Gastroesophageal sphincter (tissue), 4 donors: ENCODE data around the gene MYL10. TPM values are rescaled to one million over a fixed set of nuclear protein-coding genes. Genes with fewer than 3 reads are reported as not detected.

Source experiments
- ATAC-seq: fragments of 150-250 bp; one replicate; pipeline ENCODE4 v1.9.1; 2016; ENCODE audit warnings: mild to moderate bottlenecking, moderate library complexity
- H3K27ac ChIP-seq, 4 donors: fragments of 200-600 bp; sonication (generic) in 3 of 4; 1 replicate in 3 of 4; 2 replicates in 1 of 4; pipeline ENCODE4 v1.5.1; 2016 to 2019
- H3K27me3 ChIP-seq: fragments of 200-600 bp; sonication (generic); one replicate; pipeline ENCODE4 v1.5.1; 2019
- H3K36me3 ChIP-seq, 2 donors: fragments of 200-600 bp; sonication (generic); one replicate each; pipeline ENCODE4 v1.5.1; 2019; ENCODE audit warnings: control low read depth in 1 of 2
- H3K4me1 ChIP-seq, 3 donors: fragments of 200-600 bp; sonication (generic); 1 replicate in 2 of 3; 2 replicates in 1 of 3; pipeline ENCODE4 v1.5.1; 2016 to 2019; ENCODE audit warnings: control low read depth in 2 of 3
- H3K4me3 ChIP-seq, 2 donors: fragments of 200-600 bp; sonication (generic); one replicate each; pipeline ENCODE4 v1.5.1; 2019; ENCODE audit warnings: mild to moderate bottlenecking in 1 of 2, moderate library complexity in 1 of 2
- H3K9me3 ChIP-seq, 3 donors: fragments of 200-600 bp; sonication (generic); one replicate each; pipeline ENCODE4 v1.5.1; 2017 to 2019; ENCODE audit warnings: control low read depth in 2 of 3
- EP300 ChIP-seq: sonication (generic); formaldehyde crosslinking; IDR thresholded peaks from one replicate; pipeline ENCODE4 v1.6.1; 2017; ENCODE audit warnings: antibody characterized with exemption, mild to moderate bottlenecking
- POLR2A ChIP-seq, 2 donors: fragments of 450-650 bp; IDR thresholded peaks; one replicate each; pipeline ENCODE4 v1.6.1; 2017; ENCODE audit warnings: antibody characterized with exemption in 2 of 2, mild to moderate bottlenecking in 2 of 2, moderate library complexity in 1 of 2
- POLR2AphosphoS5 ChIP-seq: sonication (generic); formaldehyde crosslinking; IDR thresholded peaks from one replicate; pipeline ENCODE4 v1.6.1; 2017; ENCODE audit warnings: antibody characterized with exemption
- WGBS, 2 donors: methylation state at CpG; one replicate each; pipeline ENCODE4 v1.1.5; 2018; ENCODE audit warnings: low coverage in 1 of 2; 5-methylcytosine and 5-hydroxymethylcytosine counted together
- total RNA-seq, 4 donors: library from RNA; depleted of rRNA; stranded (reverse); fragments of >200 nt; gene quantifications; one replicate each; pipeline ENCODE4 v1.1.0, GENCODE V29; 2016
- TF ChIP-seq, protein P1 (sequence below), 4 experiments: fragments of 200-600 bp in 2 of 4; fragments of 450-650 bp in 2 of 4; sonication (generic) in 1 of 4; IDR thresholded peaks; one replicate each; pipeline ENCODE4 v1.5.1; 2017 to 2019; ENCODE audit warnings: antibody characterized with exemption in 4 of 4, mild to moderate bottlenecking in 2 of 4, moderate library complexity in 2 of 4

MYL10 gene
- total RNA-seq, 4 donors from 2014 or later = not detected

DNA sequence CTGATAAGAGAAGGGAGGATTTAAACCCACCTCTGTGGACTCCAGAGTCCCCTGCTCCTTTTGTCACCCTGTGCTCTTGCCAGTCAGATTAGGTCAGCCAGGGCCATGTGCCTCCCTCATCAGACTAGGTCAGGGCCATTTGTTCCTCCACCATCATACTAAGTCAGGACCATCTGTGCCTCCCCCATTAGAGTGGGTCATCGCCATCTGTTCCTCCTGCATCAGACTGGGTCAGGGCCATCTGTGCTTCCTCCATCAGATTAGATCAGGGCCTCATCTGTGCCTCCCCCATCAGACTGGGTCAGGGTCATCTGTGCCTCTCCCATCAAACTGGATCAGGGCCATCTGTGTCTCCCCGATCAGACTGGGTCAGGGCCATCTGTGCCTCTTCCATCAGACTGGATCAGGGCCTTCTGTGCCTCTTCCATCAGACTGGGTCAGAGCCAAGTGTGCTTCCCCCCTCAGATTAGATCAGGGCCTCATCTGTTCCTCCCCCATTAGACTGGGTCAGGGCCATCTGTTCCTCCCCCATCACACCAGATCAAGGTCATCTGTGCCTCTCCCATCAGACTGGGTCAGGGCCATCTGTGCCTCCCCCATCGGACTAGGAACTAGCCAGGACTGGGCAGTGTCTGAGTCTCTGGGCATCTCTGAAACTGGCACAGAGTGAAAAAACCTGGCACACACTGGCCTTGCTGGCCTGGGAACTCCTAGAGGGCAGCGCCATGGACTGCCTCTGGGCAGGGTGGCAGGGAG, 11.5 kb downstream of the MYL10 start:
- Histone ChIP-seq H3K27me3 (peaks cover 34% of the 10 kb centered on the region), H3K27ac (no peak overlapping the region), H3K36me3 (no peaks in the 10 kb centered on the region), H3K4me3 (no peak overlapping the region), H3K4me1 (no peaks in the 10 kb centered on the region), H3K9me3 (no peaks in the 10 kb centered on the region)
- no peak for ATAC-seq
- TF ChIP-seq POLR2A (IDR thresholded peaks at IDR 0.05) (no peak), EP300 (no peak), POLR2AphosphoS5 (no peak)
- TF ChIP-seq, protein P1, sequence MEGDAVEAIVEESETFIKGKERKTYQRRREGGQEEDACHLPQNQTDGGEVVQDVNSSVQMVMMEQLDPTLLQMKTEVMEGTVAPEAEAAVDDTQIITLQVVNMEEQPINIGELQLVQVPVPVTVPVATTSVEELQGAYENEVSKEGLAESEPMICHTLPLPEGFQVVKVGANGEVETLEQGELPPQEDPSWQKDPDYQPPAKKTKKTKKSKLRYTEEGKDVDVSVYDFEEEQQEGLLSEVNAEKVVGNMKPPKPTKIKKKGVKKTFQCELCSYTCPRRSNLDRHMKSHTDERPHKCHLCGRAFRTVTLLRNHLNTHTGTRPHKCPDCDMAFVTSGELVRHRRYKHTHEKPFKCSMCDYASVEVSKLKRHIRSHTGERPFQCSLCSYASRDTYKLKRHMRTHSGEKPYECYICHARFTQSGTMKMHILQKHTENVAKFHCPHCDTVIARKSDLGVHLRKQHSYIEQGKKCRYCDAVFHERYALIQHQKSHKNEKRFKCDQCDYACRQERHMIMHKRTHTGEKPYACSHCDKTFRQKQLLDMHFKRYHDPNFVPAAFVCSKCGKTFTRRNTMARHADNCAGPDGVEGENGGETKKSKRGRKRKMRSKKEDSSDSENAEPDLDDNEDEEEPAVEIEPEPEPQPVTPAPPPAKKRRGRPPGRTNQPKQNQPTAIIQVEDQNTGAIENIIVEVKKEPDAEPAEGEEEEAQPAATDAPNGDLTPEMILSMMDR (IDR thresholded peaks at IDR 0.05) = no peak
- 100% methylated on average over 1 of the region's 4 CpGs; no CpG with 5 or more reads in 1 of the 2 donors for WGBS, 2 donors

DNA sequence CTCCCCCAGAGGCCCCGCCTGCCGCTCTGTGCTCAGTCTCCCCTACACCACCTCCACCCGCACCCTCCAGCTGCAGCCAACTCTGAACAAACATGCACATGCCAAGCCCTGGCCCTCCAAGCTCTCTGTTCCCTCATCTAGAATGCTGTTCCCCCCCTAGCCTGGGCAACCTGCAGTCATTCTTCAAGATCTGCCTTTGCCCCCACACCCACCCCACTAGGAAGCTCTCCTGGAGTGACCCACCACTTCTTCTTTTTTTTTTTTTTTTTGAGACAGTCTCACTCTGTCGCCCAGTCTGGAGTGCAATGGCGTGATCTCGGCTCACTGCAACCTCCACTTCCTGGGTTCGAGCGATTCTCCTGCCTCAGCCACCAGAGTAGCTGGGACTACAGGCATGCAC, 13.7 kb downstream of the MYL10 start:
- 79% methylated on average over 5 of the region's 8 CpGs; no CpG with 5 or more reads in 1 of the 2 donors for WGBS, 2 donors
- TF ChIP-seq, protein P1 (IDR thresholded peaks at IDR 0.05) = no peak
- no peak for TF ChIP-seq POLR2AphosphoS5
- Histone ChIP-seq H3K4me3 (no peak overlapping the region), H3K9me3 (no peaks in the 10 kb centered on the region), H3K27ac (no peak overlapping the region), H3K4me1 (no peaks in the 10 kb centered on the region), H3K36me3 (no peaks in the 10 kb centered on the region), H3K27me3 (peaks cover 24% of the 10 kb centered on the region)
- no peak for ATAC-seq

DNA sequence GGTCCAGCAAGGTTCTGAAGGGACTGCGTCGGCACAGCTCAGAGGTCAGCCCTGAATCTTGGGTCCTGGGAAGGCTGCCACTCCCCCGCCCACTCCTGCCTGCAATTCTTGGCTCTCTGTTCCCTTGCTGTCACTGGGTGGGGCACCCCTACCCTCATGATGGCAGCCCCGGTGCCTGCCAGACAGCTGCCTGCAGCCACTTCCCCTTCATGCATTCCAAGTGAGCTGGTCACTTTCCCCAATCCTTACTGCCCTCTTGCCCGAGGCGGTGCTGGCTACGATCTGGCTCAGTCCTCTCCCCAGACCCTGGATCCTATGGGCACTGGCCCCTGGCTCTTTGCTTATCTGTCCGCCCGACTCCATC, 14.2 kb downstream of the MYL10 start:
- 60 to 73% methylated on average over 1 to 5 of the region's 9 CpGs for WGBS, 2 donors
- Histone ChIP-seq H3K36me3 (no peaks in the 10 kb centered on the region), H3K9me3 (no peaks in the 10 kb centered on the region), H3K27me3 (peaks cover 24% of the 10 kb centered on the region), H3K27ac (no peak overlapping the region), H3K4me1 (no peaks in the 10 kb centered on the region), H3K4me3 (no peak overlapping the region)
- ATAC-seq = peak; percentile 34
- no peak for TF ChIP-seq POLR2AphosphoS5
- TF ChIP-seq, protein P1 (IDR thresholded peaks at IDR 0.05) = no peak
- no peak for TF ChIP-seq POLR2A (IDR thresholded peaks at IDR 0.05)
- no peak for TF ChIP-seq EP300

DNA sequence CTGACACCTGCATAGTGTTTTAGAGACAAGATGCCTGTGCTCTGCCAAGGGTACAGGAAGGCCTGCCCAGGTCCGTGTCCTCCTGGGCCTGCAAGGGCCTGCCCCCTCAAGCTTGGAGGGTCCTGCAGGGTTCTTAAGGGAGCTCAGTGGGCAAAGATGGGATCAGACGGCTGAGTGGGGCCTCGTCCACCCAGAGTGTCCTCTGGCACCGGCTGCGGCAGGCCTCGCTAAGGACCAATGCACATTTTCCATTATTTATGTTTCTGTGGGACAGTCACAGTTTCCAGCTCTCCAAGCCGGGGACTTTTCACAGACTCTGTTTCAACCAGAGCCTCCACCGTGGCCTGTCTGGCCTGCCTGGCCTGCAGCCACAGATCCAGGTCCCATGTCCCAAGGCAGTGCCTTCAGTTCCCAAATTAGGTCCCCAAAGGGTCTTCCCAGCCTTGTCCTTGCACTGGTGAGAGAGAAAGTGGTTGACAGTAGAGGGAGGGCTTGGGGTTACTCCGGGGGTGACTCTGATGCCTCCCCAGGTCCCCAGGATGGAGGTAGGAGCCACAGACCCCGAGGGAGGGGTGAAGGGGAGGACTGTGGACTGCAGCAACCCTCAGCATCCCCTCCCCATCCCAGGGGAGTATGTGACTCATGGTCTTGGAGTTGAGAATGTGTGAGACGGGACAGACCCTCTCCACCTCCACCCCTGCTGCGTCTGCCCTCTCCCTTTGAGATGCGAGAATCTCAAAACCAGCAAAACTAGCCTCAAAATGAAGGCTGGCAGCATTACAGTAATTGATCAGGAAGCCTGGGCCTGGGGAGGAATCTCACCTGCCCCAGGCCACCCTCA, 14.8 kb downstream of the MYL10 start:
- no peak overlapping the region for H3K4me3 ChIP-seq
- no peak for ATAC-seq
- WGBS, 2 donors = 49 to 62% methylated on average over 3 to 8 of the region's 13 CpGs
- H3K27ac ChIP-seq = no peak overlapping the region
- TF ChIP-seq, protein P1 (IDR thresholded peaks at IDR 0.05) = no peak
- no peaks in the 10 kb centered on the region for H3K9me3 ChIP-seq
- peaks cover 24% of the 10 kb centered on the region for H3K27me3 ChIP-seq
- no peaks in the 10 kb centered on the region for H3K36me3 ChIP-seq
- no peaks in the 10 kb centered on the region for H3K4me1 ChIP-seq
